HepG2 (cell line): ENCODE data around the gene BLVRB. TPM values are rescaled to one million over a fixed set of nuclear protein-coding genes. Genes with fewer than 3 reads are reported as not detected.

Experiments used
- AKAP8 ChIP-seq: sonication (generic); formaldehyde crosslinking; IDR thresholded peaks from 2 replicates; pipeline ENCODE4 v1.5.1; 2020; ENCODE audit warnings: mild to moderate bottlenecking, missing genetic modification reagents
- ARHGAP35 ChIP-seq: sonication (generic); formaldehyde crosslinking; IDR thresholded peaks from 2 replicates; pipeline ENCODE4 v1.9.0; 2022; ENCODE audit warnings: mild to moderate bottlenecking, inconsistent platforms, moderate library complexity, missing genetic modification reagents, borderline replicate concordance
- CCAR2 ChIP-seq: fragments of 200-400 bp; formaldehyde crosslinking; optimal IDR thresholded peaks from 2 replicates; pipeline ENCODE3; 2018; ENCODE audit warnings: low read depth, mild to moderate bottlenecking, low read length, moderate library complexity
- FOXA1 ChIP-seq, 2 experiments: fragments of 450-650 bp in 1 of 2; sonication (generic) in 1 of 2; formaldehyde crosslinking in 1 of 2; IDR thresholded peaks; 2 replicates each; pipeline versions ENCODE4 v1.4.0 to v1.6.1; 2016 to 2020; ENCODE audit warnings: missing genetic modification reagents in 1 of 2
- HNF4G ChIP-seq, 2 experiments: sonication (generic) in 1 of 2; formaldehyde crosslinking in 1 of 2; IDR thresholded peaks; 2 replicates each; pipeline versions ENCODE4 v1.4.0 to v1.6.1; 2011 to 2020; ENCODE audit warnings: borderline replicate concordance in 2 of 2, low read depth in 2 of 2, mild to moderate bottlenecking in 2 of 2, low read length in 1 of 2, missing genetic modification reagents in 1 of 2, moderate library complexity in 1 of 2
- IKZF1 ChIP-seq: fragments of 450-650 bp; IDR thresholded peaks from 2 replicates; pipeline ENCODE4 v1.7.1; 2016
- NKX3-1 ChIP-seq: sonication (generic); formaldehyde crosslinking; IDR thresholded peaks from 2 replicates; pipeline ENCODE4 v1.5.0; 2020; ENCODE audit warnings: missing genetic modification reagents
- RNF2 ChIP-seq: fragments of 450-650 bp; conservative IDR thresholded peaks from 2 replicates; pipeline ENCODE4 v1.6.1; 2016; ENCODE audit warnings: low read depth
- TEAD2 ChIP-seq: sonication (generic); formaldehyde crosslinking; IDR thresholded peaks from 2 replicates; pipeline ENCODE4 v1.9.0; 2021; ENCODE audit warnings: missing genetic modification reagents
- XRCC5 ChIP-seq: fragments of 200-400 bp; formaldehyde crosslinking; optimal IDR thresholded peaks from 2 replicates; pipeline ENCODE3; 2017; ENCODE audit warnings: mild to moderate bottlenecking, low read length
- YEATS4 ChIP-seq: sonication (generic); formaldehyde crosslinking; IDR thresholded peaks from 2 replicates; pipeline ENCODE4 v1.4.0; 2020; ENCODE audit warnings: missing genetic modification reagents, borderline replicate concordance
- ZNF124 ChIP-seq: sonication (generic); formaldehyde crosslinking; IDR thresholded peaks from 2 replicates; pipeline ENCODE4 v1.4.0; 2020; ENCODE audit warnings: missing genetic modification reagents
- ZNF3 ChIP-seq: IDR thresholded peaks from 2 replicates; pipeline ENCODE4 v1.7.0; 2017; ENCODE audit warnings: inconsistent platforms
- ZNF563 ChIP-seq: sonication (generic); formaldehyde crosslinking; IDR thresholded peaks from 2 replicates; pipeline ENCODE4 v1.8.0; 2022; ENCODE audit warnings: mild to moderate bottlenecking, moderate library complexity, missing genetic modification reagents
- ZNF567 ChIP-seq: sonication (generic); formaldehyde crosslinking; IDR thresholded peaks from 2 replicates; pipeline ENCODE4 v1.8.1; 2023; ENCODE audit warnings: mild to moderate bottlenecking, missing genetic modification reagents, borderline replicate concordance
- ZNF709 ChIP-seq: sonication (generic); formaldehyde crosslinking; IDR thresholded peaks from 2 replicates; pipeline ENCODE4 v1.5.0; 2020; ENCODE audit warnings: mild to moderate bottlenecking, missing genetic modification reagents
- ZNF75D ChIP-seq: sonication (generic); formaldehyde crosslinking; IDR thresholded peaks from 2 replicates; pipeline ENCODE4 v1.8.1; 2023; ENCODE audit warnings: missing genetic modification reagents, mild to moderate bottlenecking, borderline replicate concordance
- ZNF788 ChIP-seq: sonication (generic); formaldehyde crosslinking; IDR thresholded peaks from 2 replicates; pipeline ENCODE4 v1.5.0; 2020; ENCODE audit warnings: mild to moderate bottlenecking, missing genetic modification reagents, borderline replicate concordance
- ZNF790 ChIP-seq: sonication (generic); formaldehyde crosslinking; IDR thresholded peaks from 2 replicates; pipeline ENCODE4 v1.8.0; 2022; ENCODE audit warnings: missing genetic modification reagents, mild to moderate bottlenecking, borderline replicate concordance
- ZNF816 ChIP-seq: sonication (generic); formaldehyde crosslinking; IDR thresholded peaks from 2 replicates; pipeline ENCODE4 v1.8.0; 2022; ENCODE audit warnings: missing genetic modification reagents, mild to moderate bottlenecking, borderline replicate concordance
- ZSCAN22 ChIP-seq: sonication (generic); formaldehyde crosslinking; IDR thresholded peaks from 2 replicates; pipeline ENCODE4 v1.4.0; 2020; ENCODE audit warnings: mild to moderate bottlenecking, missing genetic modification reagents
- polyA plus RNA-seq, 8 experiments: library from polyadenylated mRNA; depleted of rRNA in 3 of 8; stranded (reverse) in 7 of 8; unstranded in 1 of 8; fragments of >200 nt; fragmentation: Illumina TruSeq in 4 of 8; extraction: Trizol in 4 of 8; gene quantifications; 2 replicates each; pipeline versions ENCODE4 v1.2.1 to v1.2.3, GENCODE V29; 2011 to 2016; ENCODE audit warnings: low read depth in 4 of 8, missing spikeins in 1 of 8, mixed read lengths in 1 of 8; ENCODE audit not compliant: insufficient read depth in 1 of 8
- total RNA-seq, 5 experiments: library from RNA; depleted of rRNA; stranded (reverse); fragments of >200 nt; fragmentation: Illumina TruSeq; extraction: Trizol; gene quantifications; 2 replicates each; pipeline ENCODE4 v1.2.3, GENCODE V29; 2016; ENCODE audit warnings: low read depth in 1 of 5
- TF ChIP-seq, protein P1 (sequence below): sonication (generic); formaldehyde crosslinking; IDR thresholded peaks from 2 replicates; pipeline ENCODE4 v1.5.0; 2020; ENCODE audit warnings: mild to moderate bottlenecking, low read depth, missing genetic modification reagents, borderline replicate concordance
- TF ChIP-seq, protein P2 (sequence below): sonication (generic); formaldehyde crosslinking; IDR thresholded peaks from 2 replicates; pipeline ENCODE4 v1.5.1; 2020; ENCODE audit warnings: missing genetic modification reagents, mild to moderate bottlenecking, borderline replicate concordance
- TF ChIP-seq, protein P3 (sequence below): sonication (generic); formaldehyde crosslinking; IDR thresholded peaks from 2 replicates; pipeline ENCODE4 v1.5.0; 2020; ENCODE audit warnings: mild to moderate bottlenecking, missing genetic modification reagents, moderate library complexity
- TF ChIP-seq, protein P4 (sequence below): sonication (generic); formaldehyde crosslinking; IDR thresholded peaks from 2 replicates; pipeline ENCODE4 v1.4.0; 2020; ENCODE audit warnings: mild to moderate bottlenecking, missing genetic modification reagents

BLVRB gene
- total and polyA plus RNA-seq, 2 of the 13 experiments (the other 11 are each of a cell fraction or from before 2014, with no cell fraction given) = 25.9 to 51.4 TPM

DNA sequence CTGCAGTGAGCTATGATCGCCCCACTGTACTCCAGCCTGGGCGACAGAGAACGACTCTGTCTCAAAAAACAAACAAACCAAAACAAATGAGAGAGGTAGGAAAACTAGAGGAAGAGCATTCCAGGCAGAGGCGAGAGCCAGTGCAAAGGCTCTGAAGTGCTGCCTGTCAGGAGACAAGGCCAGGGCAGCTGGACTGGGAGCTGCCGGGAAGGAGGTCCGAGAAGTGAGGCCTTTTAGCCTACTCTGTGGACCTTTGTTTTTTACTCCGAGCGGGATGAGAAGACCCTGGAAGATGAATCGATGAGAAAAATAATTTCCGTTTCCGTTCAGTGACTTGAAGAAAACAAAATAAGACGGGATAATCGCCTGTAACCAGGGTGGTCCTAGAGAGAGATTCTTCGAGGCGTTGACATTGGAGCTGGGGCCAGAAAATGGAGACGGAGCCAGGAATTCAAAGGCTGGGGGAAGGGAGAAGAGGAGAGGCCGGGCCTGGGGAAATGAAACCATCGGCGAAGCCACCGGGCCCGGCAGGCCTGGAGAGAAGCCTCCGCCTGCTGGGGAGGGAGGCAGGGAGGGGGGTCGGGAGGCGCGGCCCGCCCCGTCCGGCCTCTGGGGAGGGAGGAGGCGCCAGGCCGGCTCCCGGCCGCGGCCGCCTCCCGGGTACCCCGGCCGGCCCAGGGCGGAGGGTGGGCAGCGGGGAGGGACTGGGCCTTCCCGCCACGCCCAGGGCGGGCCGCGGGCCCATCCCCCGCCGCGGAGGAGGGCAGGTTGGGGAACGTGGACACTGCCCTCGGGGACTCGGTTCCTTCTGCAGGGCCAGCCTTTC, 31.9 kb downstream of the BLVRB start (continued):
- TF ChIP-seq YEATS4 (CRISPR knock-in tag) (no peak; the same call in 1 of the 2 replicates), XRCC5 (peak; percentile 19), ZNF788 (CRISPR knock-in tag) (peak; percentile 36; the same call in 1 of the 2 replicates), ZNF816 (no peak), NKX3-1 (no peak), ZNF563 (CRISPR knock-in tag) (0 out of 2 replicates have a peak, but pooled peaks have one; percentile 24), FOXA1 (IDR thresholded peaks at IDR 0.05) (no peak), FOXA1 (CRISPR knock-in tag; IDR thresholded peaks at IDR 0.05) (no peak), ZNF3 (CRISPR knock-in tag) (0 out of 2 replicates have a peak, but pooled peaks have one; percentile 0), ZNF790 (0 out of 2 replicates have a peak, but pooled peaks have one; percentile 25), CCAR2 (no peak), ZSCAN22 (CRISPR knock-in tag) (no peak), ZNF124 (CRISPR knock-in tag) (no peak), TEAD2 (no peak), ARHGAP35 (CRISPR knock-in tag) (0 out of 2 replicates have a peak, but pooled peaks have one; percentile 7), RNF2 (no peak), AKAP8 (CRISPR knock-in tag) (no peak), IKZF1 (no peak), HNF4G (IDR thresholded peaks at IDR 0.05; ENCODE audit: borderline replicate concordance, low read depth, low read length) (no peak), HNF4G (CRISPR knock-in tag; IDR thresholded peaks at IDR 0.05; ENCODE audit: borderline replicate concordance, low read depth) (no peak), ZNF75D (CRISPR knock-in tag) (no peak), ZNF709 (no peak), ZNF567 (no peak; the same call in 1 of the 2 replicates)
- TF ChIP-seq, protein P1, sequence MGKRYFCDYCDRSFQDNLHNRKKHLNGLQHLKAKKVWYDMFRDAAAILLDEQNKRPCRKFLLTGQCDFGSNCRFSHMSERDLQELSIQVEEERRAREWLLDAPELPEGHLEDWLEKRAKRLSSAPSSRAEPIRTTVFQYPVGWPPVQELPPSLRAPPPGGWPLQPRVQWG = no peak
- TF ChIP-seq, protein P2, sequence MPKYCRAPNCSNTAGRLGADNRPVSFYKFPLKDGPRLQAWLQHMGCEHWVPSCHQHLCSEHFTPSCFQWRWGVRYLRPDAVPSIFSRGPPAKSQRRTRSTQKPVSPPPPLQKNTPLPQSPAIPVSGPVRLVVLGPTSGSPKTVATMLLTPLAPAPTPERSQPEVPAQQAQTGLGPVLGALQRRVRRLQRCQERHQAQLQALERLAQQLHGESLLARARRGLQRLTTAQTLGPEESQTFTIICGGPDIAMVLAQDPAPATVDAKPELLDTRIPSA (CRISPR knock-in tag) = no peak
- TF ChIP-seq, protein P3, sequence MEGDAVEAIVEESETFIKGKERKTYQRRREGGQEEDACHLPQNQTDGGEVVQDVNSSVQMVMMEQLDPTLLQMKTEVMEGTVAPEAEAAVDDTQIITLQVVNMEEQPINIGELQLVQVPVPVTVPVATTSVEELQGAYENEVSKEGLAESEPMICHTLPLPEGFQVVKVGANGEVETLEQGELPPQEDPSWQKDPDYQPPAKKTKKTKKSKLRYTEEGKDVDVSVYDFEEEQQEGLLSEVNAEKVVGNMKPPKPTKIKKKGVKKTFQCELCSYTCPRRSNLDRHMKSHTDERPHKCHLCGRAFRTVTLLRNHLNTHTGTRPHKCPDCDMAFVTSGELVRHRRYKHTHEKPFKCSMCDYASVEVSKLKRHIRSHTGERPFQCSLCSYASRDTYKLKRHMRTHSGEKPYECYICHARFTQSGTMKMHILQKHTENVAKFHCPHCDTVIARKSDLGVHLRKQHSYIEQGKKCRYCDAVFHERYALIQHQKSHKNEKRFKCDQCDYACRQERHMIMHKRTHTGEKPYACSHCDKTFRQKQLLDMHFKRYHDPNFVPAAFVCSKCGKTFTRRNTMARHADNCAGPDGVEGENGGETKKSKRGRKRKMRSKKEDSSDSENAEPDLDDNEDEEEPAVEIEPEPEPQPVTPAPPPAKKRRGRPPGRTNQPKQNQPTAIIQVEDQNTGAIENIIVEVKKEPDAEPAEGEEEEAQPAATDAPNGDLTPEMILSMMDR (CRISPR knock-in tag) = no peak
- TF ChIP-seq, protein P4, sequence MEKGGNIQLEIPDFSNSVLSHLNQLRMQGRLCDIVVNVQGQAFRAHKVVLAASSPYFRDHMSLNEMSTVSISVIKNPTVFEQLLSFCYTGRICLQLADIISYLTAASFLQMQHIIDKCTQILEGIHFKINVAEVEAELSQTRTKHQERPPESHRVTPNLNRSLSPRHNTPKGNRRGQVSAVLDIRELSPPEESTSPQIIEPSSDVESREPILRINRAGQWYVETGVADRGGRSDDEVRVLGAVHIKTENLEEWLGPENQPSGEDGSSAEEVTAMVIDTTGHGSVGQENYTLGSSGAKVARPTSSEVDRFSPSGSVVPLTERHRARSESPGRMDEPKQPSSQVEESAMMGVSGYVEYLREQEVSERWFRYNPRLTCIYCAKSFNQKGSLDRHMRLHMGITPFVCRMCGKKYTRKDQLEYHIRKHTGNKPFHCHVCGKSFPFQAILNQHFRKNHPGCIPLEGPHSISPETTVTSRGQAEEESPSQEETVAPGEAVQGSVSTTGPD (CRISPR knock-in tag) = no peak
